K562 (cell line): ENCODE results near the gene KCTD11.

ENCODE experiments used
- CREM ChIP-seq: IDR thresholded peaks from 2 replicates; pipeline ENCODE4 v1.6.1; 2014; ENCODE audit warnings: antibody characterized with exemption, low read depth
- CTCF ChIP-seq, 3 experiments: IDR thresholded peaks in 2 of 3; conservative IDR thresholded peaks in 1 of 3; 2 replicates each; pipeline ENCODE4 v1.5.1; 2011 to 2012; ENCODE audit warnings: low read length in 3 of 3, mild to moderate bottlenecking in 3 of 3, control low read depth in 2 of 3, improper control_type of control experiment in 1 of 3, inconsistent platforms in 1 of 3, low read depth in 1 of 3, mixed read lengths in 1 of 3, moderate library complexity in 1 of 3; ENCODE audit not compliant: insufficient read depth in 2 of 3
- EZH2 ChIP-seq: IDR thresholded peaks from 2 replicates; pipeline ENCODE4 v1.6.1; 2012; ENCODE audit warnings: low read depth, mild to moderate bottlenecking, inconsistent platforms, low read length, borderline replicate concordance
- NONO ChIP-seq, 2 experiments: fragments of 200-400 bp in 1 of 2; fragments of 450-650 bp in 1 of 2; formaldehyde crosslinking in 1 of 2; IDR thresholded peaks; 2 replicates each; pipeline ENCODE4 v1.6.1; 2017; ENCODE audit warnings: low read depth in 2 of 2, mild to moderate bottlenecking in 2 of 2, moderate library complexity in 2 of 2, low read length in 1 of 2
- PHF8 ChIP-seq: fragments of 200-600 bp; sonication (generic); IDR thresholded peaks from 2 replicates; pipeline ENCODE4 v1.6.1; 2012; ENCODE audit warnings: mixed run types, mild to moderate bottlenecking, inconsistent platforms, low read length, moderate library complexity, borderline replicate concordance
- POLR2A ChIP-seq: fragments of 450-650 bp; conservative IDR thresholded peaks from 2 replicates; pipeline ENCODE4 v1.6.1; 2016
- RCOR1 ChIP-seq, 2 experiments: IDR thresholded peaks; 2 replicates each; pipeline ENCODE4 v1.6.1; 2012; ENCODE audit warnings: low read depth in 2 of 2, low read length in 2 of 2, borderline replicate concordance in 1 of 2, improper control_type of control experiment in 1 of 2
- SMC3 ChIP-seq: conservative IDR thresholded peaks from 2 replicates; pipeline ENCODE4 v1.6.1; 2011; ENCODE audit warnings: low read depth, low read length, improper control_type of control experiment; ENCODE audit not compliant: insufficient read depth
- TARDBP ChIP-seq: fragments of 450-650 bp; IDR thresholded peaks from 2 replicates; pipeline ENCODE4 v1.6.1; 2016
- TEAD4 ChIP-seq, 2 experiments: sonication (generic) in 1 of 2; formaldehyde crosslinking in 1 of 2; IDR thresholded peaks; 2 replicates each; pipeline versions ENCODE4 v1.6.1 to v1.8.0; 2012 to 2022; ENCODE audit warnings: borderline replicate concordance in 1 of 2, inconsistent platforms in 1 of 2, low read length in 1 of 2, mild to moderate bottlenecking in 1 of 2, missing genetic modification reagents in 1 of 2
- ZNF146 ChIP-seq: IDR thresholded peaks from one replicate; pipeline ENCODE4 v1.6.1; 2018; ENCODE audit warnings: missing compliant biosample characterization; ENCODE audit not compliant: unreplicated experiment

DNA sequence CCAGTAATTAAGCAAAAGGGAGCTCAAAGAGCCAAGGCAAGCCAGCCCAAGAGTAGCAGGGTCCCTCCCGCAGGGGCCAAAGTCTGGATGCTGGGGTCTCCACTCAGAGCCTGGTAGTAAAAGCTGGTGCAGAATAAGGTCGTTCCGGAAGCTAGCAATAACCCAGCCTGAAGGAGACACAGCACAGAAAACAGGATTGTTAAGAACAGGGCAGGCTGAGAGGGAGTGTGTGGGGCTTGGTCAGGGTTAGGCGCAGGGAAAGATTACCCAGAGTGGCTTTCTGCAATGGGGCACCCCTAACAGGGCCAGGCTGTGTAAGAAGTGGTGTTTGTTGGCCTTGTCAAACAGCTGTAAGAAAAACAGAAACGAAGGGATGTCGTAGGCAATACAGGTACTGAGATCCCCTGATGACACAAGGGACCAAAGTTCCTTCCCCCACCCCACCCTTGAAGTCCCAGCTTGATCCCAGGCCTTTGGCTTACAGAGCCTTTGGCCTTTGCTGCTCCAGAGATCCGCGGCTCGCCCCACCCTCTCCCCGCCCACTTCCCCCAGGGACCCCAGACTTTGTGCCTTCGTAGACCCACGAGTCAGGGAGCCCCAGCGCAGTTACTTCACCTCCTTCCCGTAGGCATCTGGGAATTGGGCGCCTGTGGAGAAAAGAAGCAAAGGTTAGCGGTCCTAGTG lies 51.2 kb downstream of the KCTD11 start:
- TF ChIP-seq ZNF146 (CRISPR knock-in tag) (no peak), EZH2 (no peak), RCOR1 (IDR thresholded peaks at IDR 0.05; ENCODE audit: borderline replicate concordance in 1 of 2, low read depth in 2 of 2, low read length in 2 of 2) (no peak), CREM (no peak), TEAD4 (IDR thresholded peaks at IDR 0.05; ENCODE audit: low read length) (no peak), TEAD4 (CRISPR knock-in tag; IDR thresholded peaks at IDR 0.05; ENCODE audit: borderline replicate concordance) (no peak), POLR2A (no peak), CTCF (IDR thresholded peaks at IDR 0.05 in 2 of 3, conservative IDR thresholded peaks at IDR 0.05 in 1 of 3; ENCODE audit: insufficient read depth in 2 of 3, low read depth in 1 of 3, low read length in 3 of 3) (no peak), PHF8 (no peak), SMC3 (no peak), TARDBP (no peak), NONO (IDR thresholded peaks at IDR 0.05; ENCODE audit: low read depth in 2 of 2, low read length in 1 of 2) (no peak)
